HFF-Myc (cell line): ENCODE results near the gene PTPRN2.

Experiments
- DNase-seq: peaks from one replicate; pipeline ENCODE4 v3.0.0-alpha.2; 2011; ENCODE audit warnings: low read depth; ENCODE audit errors: extremely low read depth
- H3K4me3 ChIP-seq: replicated peaks from 2 replicates; pipeline ENCODE4 v1.5.1; 2011; ENCODE audit warnings: low read depth, mild to moderate bottlenecking, control low read depth, low read length
- CTCF ChIP-seq: IDR thresholded peaks from 2 replicates; pipeline ENCODE4 v1.5.1; 2012; ENCODE audit warnings: mild to moderate bottlenecking, low read depth, low read length, control low read depth; ENCODE audit errors: missing control alignments

Gene PTPRN2

GRCh38 chr7:158450476-158451124, 137.0 kb downstream of the PTPRN2 start:
- no peak for DNase-seq
- TF ChIP-seq CTCF: no peak
- H3K4me3 ChIP-seq: no peak overlapping the region

GRCh38 chr7:158449942-158450341, 137.7 kb downstream of the PTPRN2 start:
- DNase-seq: no peak
- no peak overlapping the region for H3K4me3 ChIP-seq
- TF ChIP-seq CTCF: no peak

- TF ChIP-seq CTCF: no peak
- no peak overlapping the region for H3K4me3 ChIP-seq
- no peak for DNase-seq
Observed at GRCh38 chr7:158449266-158449665, 138.4 kb downstream of the PTPRN2 start.

- DNase-seq: no peak
- no peak for TF ChIP-seq CTCF
- H3K4me3 ChIP-seq: no peak overlapping the region
Observed at GRCh38 chr7:158448430-158449100, 139.1 kb downstream of the PTPRN2 start.

GRCh38 chr7:158447506-158448171, 140.0 kb downstream of the PTPRN2 start:
- no peak for DNase-seq
- no peak for TF ChIP-seq CTCF
- no peak overlapping the region for H3K4me3 ChIP-seq

GRCh38 chr7:158447151-158447505, 140.5 kb downstream of the PTPRN2 start:
- DNase-seq: no peak
- no peak for TF ChIP-seq CTCF
- H3K4me3 ChIP-seq: no peak overlapping the region
